ENCODE data around the gene RTN4R.

DNA sequence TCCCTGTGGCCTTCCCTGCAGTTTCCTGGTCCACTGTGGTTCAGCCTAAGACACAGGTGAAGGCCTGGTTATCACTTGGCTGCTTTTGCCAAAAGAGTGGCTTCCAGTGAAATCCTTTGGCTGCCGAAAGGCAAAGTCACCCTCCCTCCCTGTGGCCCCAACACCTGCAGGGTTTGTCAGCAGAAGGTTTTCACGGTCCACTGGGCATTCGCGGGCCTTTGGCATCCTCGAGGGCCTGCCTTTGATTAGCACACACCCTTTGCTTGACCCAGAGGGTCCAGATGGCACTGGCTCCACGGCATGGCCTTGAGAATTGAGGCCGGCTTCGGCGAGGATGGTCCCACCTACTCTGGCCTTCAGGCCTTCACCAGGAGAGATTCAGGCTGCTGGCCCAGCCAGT is 35.3 kb downstream of the RTN4R start:
- no peak for TF ChIP-seq POLR2A (IDR thresholded peaks at IDR 0.05)
- TF ChIP-seq, protein P1, sequence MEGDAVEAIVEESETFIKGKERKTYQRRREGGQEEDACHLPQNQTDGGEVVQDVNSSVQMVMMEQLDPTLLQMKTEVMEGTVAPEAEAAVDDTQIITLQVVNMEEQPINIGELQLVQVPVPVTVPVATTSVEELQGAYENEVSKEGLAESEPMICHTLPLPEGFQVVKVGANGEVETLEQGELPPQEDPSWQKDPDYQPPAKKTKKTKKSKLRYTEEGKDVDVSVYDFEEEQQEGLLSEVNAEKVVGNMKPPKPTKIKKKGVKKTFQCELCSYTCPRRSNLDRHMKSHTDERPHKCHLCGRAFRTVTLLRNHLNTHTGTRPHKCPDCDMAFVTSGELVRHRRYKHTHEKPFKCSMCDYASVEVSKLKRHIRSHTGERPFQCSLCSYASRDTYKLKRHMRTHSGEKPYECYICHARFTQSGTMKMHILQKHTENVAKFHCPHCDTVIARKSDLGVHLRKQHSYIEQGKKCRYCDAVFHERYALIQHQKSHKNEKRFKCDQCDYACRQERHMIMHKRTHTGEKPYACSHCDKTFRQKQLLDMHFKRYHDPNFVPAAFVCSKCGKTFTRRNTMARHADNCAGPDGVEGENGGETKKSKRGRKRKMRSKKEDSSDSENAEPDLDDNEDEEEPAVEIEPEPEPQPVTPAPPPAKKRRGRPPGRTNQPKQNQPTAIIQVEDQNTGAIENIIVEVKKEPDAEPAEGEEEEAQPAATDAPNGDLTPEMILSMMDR (IDR thresholded peaks at IDR 0.05) = no peak
- TF ChIP-seq POLR2AphosphoS5 (IDR thresholded peaks at IDR 0.05) = no peak
- no peak for TF ChIP-seq EP300 (IDR thresholded peaks at IDR 0.05; ENCODE audit: low read depth)
